Endometrial microvascular endothelial cells (primary cell): ENCODE results near the gene DLGAP4. TPM values are rescaled to one million over a fixed set of nuclear protein-coding genes. Genes with fewer than 3 reads are reported as not detected.

ENCODE experiments used
- in situ Hi-C: cut with HindIII; loops from 2 replicates; pipeline ENCODE4 v1.10.0; 2017; ENCODE audit warnings: low sequenced_read_pairs, low pct_unique_long_range_greater_than_20kb; ENCODE audit errors: inconsistent ontology term
- total RNA-seq: library from RNA; depleted of rRNA; stranded (reverse); fragments of >200 nt; gene quantifications from one replicate; pipeline ENCODE4 v1.2.3, GENCODE V29; 2015; ENCODE audit errors: inconsistent ontology term

The DLGAP4 gene
- total RNA-seq, 1 donor from 2014 or later, result 26.4 TPM

GRCh38 chr20:36304786-36305495 lies 1.2 kb upstream of the DLGAP4 start:
- in situ Hi-C loops, result no loop called here

DNA sequence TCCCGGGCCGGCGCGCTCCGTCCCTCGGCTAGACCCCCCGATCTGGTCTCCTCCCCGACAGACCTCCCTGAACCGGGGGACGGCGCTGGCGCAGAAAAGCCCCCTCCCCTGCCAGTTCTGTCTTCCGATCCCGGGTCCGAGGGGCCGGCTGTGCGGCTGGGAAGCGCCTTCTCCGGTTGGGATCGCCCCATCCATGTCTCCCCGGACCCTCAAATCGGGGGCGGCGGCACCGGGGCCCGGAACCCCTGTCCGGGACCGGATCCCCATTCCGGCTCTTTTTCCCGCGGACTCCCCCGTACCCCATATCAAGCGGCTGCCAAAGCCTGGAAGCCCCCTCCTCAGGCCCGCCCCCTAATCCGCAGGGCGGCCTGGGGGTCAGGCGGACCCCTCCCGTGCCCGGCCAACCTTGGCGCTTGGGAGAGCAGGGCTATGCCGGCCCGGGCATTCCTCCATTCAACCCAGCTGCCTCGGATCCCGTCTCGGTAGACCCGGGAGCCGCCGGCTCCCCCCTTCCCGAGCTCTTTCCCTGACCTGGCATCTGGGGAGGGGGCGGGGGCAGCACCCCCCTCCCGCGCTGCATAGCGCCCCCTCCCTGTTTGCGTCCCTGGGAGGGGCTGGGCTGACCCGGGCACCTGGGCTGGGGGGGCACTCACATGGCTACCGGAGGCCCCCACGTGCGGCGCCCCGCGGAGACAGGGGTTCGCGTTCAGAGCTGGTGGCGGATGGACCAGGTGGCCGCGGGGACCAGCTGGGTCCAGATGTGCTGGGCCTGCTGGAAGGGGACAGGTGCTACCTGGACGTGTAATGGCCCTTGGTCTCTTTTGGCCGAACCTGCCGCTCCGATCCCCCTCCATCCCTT lies 643 bp downstream of the DLGAP4 start:
- in situ Hi-C loops, result no loop called here

DNA sequence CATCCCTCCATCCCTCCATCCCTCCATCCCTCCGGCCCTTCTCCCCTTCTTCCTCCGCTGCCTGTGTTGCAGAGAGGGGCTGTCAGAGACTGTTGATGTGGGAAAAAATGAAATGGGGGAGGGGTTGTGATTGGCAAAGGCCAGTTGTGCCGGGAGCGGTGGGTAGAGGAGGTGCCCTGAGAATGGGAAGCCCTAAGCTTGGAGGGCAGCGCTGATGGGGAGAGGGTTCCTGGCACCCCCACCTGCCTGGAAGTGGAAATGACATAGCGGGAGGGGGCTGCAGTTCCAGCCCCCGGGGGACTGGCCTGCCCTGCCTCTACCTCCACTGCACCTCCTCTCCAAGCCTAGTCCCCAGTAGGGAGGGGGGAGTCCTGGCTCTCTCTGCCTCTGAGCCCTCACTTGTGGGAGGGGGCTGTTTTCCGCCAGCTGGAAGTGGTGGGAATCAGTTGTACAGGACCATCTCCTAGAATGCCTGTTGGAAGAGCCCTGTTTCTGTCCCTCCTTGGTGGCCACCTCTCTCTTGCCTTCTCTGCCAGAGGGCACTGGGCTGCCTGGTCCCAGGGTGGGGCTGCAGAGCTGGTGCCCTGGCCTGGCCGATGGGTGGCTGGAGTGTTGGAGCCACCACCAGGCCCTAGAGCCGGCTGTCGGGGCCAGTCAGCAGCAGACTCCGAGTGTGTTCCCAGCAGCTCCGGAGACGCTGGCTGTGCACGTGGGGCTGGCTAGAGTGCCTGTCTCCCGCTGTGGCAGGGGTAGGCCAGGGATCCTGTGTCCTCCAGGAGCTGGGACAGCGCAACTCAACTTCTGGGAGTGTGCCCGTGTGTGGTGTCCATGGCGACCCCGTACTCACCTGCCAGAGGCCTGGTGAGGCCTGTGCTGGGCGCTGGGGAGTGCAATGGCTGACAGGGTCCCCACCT lies 1.5 kb downstream of the DLGAP4 start:
- in situ Hi-C loops, result no loop called here

DNA sequence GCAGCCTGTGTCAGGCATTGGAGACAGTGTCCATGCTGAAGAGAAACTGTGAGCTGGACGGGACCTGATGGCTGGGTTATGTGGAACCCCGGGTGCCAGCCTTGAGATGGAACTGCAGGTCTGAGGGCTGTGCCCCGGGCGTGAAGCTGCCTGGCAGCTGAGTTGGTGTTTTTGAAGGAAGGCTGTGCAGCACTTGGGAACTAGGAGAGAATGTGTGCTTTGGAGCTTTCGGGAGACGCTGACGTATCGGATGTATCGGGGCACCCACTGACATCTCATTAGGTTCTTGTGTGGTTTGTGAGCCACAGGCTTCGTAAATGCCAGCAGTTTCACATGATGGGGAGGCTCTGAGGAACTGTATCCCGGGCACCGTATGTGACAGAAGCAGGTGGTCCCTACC lies 2.2 kb downstream of the DLGAP4 start:
- in situ Hi-C loops, result no loop called here

DNA sequence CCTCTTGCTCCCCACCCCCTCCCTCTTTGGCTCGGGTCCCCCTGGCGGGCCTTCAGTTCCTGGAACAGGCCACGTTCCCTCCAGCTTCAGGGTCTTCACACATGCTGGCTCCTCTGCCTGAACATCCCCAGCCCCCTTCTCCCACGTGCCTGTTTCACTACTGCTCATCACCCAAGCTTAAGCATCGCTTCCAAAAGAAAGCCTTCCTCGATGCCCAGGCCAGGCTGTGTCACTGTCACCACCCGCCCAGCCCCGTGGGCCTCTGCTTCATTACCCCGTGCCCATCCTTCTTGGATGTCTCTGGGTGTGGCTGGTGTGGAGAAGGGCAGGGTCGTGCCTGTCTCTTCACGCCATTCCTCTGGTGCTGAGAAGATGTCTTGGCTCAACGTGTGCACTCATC lies 2.8 kb downstream of the DLGAP4 start:
- in situ Hi-C loops, result no loop called here

- in situ Hi-C loops, result no loop called here
Observed at GRCh38 chr20:36309643-36310042, 3.5 kb downstream of the DLGAP4 start.

DNA sequence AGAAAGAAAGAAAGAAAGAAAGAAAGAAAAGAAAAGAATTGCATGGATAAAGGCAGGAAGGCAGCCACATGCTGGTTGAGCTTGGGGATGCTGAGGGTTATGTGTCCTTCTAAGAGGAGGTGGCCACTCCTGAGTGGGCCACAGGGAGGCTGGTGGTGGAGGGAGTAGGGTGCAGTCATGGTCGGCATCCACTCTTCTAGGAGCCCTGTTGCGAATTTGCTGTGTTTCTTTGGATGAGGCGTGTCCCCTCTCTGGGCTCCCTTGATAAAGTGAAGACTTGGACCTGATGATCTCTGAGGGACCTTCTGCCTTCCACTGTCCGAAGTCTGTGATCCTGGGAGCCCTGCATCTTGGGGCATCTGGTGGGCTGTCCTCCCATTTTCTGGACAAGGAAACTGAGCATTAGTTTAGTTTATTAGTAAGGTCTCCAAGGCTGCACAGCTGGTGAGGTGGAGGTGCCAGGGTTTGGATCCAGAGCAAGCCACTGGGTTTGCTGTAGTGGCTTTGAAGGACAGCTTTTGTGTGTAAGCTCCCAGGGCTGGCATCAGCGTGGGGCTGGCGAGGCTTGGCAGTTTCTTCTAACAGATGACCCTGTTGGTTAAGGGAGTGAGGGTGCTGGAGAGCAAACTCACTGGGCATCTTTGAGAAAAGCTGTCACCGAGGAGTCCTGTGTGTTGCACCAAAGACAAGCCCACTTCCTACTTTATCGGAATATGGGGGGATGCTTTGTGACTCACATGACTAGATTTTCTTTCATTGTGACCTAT lies 4.3 kb downstream of the DLGAP4 start:
- in situ Hi-C loops, result no loop called here

DNA sequence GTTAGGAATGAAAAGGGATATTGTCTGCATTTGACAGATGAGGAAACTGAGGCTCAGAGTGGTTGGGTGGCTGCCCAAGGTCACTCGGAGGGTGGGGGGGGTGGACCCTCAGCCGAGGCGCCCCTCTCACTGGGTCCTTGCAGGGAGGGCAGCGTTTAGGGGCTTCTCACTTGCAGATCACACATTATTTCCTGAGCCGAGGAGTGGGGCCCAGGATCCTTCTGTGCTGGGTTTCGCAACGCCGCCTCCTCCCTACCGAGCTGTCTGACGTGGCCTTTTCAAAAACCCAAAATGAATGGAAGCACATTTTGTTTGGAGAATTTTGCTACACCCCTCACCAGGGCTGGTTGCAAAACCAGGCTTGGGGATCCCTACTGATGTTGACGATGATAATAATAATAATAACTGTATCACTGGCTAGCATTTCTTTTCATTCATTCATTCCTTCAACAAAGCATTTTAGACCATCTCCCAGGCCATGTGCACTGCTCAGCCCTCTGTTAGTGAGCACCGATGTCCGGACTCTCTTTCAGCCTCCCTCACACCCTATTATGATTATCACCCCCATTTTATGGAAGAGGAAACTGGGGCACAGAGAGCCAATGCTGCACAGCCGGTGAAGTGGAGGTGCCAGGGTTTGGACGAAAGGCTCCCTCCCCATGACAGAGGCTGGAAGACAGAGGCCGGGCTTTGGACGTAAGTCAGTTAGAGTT lies 5.2 kb downstream of the DLGAP4 start:
- in situ Hi-C loops, result no loop called here

DNA sequence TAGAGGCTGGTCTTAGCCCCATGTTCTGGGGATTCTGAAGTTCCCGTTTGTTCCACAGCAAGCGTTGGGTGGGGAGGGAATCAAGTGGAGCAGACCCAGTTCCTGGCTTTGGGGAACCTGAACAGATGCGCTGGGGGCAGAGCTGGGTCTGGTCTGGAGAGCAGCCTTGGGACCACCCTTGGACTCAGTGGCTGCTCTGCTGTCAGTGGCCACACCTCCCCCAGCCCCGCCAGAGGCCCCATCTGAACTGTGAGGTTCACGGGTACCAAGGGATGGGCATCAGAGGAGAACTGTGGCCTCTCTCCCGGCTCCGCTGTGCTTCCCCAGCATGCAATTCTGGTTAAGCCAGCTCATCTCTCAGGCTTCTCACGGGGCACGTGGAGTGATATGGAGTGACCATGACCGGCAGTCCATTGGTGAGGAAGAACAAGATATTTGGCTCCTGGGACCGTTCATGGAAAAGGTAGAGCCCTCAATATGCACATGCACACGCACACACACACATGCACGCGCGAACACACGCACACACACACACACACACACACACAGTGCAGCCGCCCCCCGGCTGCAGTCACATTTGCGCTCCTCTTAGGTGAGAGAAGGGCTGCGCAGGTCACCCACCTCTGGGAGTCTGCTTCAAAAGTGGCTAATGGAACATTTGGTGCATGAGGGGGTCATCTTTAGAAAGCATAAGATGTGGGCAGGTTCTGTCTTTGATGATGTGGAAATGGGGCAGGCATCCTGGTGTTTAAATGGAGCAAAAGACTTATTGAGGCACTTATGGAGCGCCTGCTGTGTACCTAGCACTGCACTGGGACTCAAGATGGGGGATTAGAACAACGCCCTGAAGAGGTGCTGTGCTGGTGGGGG lies 6.0 kb downstream of the DLGAP4 start:
- in situ Hi-C loops, result no loop called here

DNA sequence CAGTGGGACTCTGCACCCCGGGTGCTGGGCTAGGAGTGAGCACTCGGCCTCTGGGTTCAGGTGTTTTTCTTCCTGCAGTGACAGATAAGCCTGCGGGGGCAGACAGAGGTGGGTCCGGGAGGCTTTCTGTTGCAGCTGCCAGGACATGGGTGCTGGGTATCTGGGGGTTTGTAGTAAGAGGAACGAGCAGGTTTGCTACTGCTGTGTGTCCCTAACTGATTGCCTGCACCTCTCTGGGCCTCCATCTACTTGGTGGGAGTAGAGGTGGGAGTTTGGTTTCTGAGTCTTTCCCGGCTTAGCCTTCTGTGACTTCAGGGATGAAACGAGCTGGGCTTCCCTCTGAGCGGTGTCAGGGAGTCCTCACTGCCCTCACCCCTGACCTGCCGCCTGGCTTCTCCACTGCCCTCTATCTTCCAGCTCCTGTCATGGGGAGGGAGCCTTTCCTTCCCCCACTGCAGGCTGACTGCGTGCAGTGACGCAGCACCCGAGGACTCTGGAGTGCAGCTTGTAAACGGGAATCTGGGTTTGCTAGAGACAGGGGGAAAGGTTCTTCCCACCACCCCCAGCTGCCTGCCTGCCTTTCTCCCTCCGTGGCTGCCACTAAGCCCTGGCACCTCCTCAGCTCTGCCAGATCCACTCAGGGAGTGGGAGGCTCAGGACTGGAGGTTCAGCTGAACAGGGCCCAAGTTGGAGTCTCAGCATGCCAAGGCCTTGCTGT lies 6.7 kb downstream of the DLGAP4 start:
- in situ Hi-C loops, result no loop called here

- in situ Hi-C loops, result no loop called here
Observed at GRCh38 chr20:36313476-36313875, 7.3 kb downstream of the DLGAP4 start.

DNA sequence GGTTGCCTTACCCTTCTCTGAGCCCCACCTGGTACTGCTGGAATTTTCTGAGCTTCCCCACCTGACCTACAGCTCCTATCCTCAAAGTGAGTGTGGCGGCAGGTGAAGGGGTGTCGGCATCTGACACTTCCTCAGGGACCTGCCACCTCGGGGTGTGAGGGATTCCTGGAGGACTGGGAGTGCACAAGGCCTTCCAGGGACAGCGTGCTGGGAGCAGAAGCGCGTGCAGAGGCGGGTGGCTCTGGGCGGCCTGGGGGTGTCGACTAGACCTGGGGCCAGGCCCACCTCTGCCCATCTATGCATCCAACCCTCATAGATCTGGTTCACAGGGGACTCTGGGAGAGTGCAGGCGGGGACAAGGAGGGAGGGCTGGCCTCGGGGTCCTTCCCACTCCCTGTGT lies 7.8 kb downstream of the DLGAP4 start:
- in situ Hi-C loops, result no loop called here

- in situ Hi-C loops, result no loop called here
Observed at GRCh38 chr20:36314734-36315544, 8.8 kb downstream of the DLGAP4 start.

DNA sequence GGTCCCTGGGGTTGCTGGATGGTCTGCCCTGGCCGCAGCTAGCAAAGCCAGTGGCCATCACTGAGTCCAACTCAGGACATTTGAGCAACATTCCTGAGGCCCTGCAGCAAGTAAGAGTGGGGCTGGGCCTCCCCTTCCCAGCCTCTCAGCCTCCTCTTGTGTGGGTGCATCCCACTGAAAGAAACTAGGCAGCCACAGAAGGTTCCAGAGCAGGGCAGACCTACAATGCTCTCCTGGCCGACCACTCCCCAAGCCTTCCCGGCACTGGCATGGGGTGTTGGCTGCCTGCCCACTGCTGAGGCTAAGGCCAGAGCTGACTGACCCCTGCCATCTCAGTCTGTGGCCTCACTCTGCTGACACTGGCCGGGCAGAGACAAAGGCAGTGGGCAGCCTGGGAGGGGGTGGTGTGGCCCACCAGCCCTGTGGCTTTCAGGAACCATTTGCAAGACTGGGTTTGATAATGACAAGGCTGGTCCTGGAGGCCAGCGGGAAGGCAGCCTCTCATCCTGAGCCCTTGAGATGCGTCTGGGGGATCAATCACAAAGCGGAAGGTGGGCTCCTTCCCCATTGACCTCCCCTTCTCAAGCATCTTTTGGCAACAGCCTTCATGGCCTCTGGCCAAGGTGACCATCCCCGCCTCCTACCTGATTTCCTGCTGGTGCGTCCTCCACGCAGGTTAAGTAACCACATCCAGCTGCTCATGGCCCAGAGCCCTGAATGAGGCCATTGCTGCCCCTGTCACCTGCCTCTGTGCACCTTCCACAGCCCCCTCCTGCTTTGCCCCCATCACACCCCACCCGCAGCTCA lies 9.6 kb downstream of the DLGAP4 start:
- in situ Hi-C loops, result no loop called here

DNA sequence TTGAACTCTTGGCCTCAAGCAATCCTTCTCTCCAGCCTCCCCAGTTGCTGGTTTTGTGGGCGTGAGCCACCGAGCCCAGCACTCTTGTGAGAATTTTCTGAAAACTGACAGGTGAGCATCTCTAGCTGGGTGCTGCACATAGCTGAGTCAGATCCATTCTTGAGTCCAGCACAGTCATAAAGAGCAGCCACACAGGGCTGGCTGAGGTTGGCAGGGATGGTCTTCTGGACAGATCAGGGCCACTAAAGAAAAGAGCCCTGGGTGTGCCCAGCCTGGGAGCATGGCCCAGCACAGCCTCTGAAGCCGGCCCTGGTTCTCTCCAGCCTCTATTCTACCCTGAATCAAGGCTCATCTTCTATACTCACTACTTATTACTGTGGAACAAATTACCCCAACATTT lies 11.5 kb downstream of the DLGAP4 start:
- in situ Hi-C loops, result no loop called here
